HK-2 (cell line): ENCODE data around the gene FN3KRP.
"Not testable (repeated sequence)": the region's sequence is repeated elsewhere in the genome, so short reads cannot be mapped to it uniquely, and the experiment has no call there.

Source experiments
- DNase-seq: peaks from one replicate; pipeline ENCODE4 v3.0.0-alpha.2; 2018; ENCODE audit not compliant: unreplicated experiment

Gene FN3KRP

DNA sequence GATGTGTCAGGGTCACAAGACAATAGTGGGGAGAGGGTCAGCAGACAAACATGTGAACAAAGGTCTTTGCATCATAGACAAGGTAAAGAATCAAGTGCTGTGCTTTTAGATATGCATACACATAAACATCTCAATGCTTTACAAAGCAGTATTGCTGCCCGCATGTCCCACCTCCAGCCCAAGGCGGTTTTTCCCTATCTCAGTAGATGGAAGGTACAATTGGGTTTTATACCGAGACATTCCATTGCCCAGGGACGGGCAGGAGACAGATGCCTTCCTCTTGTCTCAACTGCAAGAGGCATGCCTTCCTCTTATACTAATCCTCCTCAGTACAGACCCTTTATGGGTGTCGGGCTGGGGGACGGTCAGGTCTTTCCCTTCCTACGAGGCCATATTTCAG, 28.2 kb downstream of the FN3KRP start:
- not testable (repeated sequence) for DNase-seq

DNA sequence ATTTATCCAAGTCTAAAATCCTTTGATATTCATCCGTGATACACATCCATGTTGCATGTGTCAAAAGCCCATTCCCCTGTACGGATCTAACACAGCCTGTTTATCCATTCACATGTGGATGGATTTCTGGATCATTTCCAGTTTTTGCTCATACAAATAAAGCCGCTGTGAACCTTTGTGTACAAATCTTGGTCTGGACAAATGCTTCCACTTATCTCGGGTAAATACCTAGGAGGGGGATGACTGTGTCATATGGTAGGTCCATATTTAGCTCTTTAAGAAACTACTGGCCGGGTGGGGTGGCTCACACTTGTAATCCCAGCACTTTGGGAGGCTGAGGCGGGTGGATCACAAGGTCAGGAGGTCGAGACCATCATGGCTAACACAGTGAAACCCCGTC, 29.0 kb downstream of the FN3KRP start:
- no peak for DNase-seq

DNA sequence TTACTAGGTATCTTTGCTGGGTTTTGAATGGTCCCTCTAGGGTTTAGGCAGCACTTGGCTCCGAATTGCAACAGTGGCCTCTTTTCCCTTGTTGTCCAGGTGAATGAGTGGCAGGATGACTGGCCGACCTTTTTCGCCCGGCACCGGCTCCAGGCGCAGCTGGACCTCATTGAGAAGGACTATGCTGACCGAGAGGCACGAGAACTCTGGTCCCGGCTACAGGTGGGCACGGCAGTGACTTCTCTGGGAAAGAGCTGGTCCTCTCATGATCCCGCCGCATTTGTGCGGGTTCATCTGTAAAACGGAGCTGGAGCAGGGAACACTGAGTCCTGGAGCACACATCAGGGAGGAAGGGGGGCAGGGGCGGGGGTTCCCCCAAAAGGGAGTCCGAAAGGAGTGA, 32.2 kb downstream of the FN3KRP start:
- DNase-seq: no peak

DNA sequence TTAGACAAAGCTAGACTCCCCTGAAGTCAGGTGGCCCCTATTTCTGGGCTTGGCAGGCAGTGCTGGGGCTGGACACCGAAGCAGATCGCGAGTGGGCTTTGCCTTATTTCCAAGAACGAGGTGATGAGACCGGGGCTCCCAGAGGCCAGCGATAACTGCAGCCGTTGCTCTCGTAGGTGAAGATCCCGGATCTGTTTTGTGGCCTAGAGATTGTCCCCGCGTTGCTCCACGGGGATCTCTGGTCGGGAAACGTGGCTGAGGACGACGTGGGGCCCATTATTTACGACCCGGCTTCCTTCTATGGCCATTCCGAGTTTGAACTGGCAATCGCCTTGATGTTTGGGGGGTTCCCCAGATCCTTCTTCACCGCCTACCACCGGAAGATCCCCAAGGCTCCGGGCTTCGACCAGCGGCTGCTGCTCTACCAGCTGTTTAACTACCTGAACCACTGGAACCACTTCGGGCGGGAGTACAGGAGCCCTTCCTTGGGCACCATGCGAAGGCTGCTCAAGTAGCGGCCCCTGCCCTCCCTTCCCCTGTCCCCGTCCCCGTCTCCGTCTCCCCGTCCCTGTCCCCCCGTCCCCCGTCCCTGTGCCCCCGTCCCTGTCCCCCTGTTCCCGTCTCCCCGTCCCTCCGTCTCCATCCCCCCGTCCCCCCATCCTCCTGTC, 33.9 kb downstream of the FN3KRP start:
- no peak for DNase-seq

DNA sequence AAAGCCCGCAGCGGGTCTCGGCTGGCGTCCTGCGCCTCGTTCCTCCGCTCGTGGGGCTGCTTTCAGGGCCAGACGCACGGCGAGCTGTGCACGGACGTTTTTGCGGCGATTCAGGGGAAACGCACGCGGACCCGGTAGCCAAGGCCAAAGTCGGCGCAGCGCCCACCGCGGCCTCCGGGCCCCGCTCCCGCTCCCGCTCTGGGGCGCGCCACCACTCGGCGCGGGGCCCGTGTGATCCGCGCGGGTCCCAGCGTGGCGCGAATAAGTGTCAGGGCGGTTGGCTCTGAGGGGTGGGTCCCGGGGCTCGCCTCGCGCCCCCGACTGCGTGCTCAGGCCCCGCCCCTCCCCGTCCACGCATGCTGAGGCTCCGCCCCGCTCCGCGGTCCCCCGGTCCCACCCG, 34.7 kb downstream of the FN3KRP start:
- DNase-seq: no peak

DNA sequence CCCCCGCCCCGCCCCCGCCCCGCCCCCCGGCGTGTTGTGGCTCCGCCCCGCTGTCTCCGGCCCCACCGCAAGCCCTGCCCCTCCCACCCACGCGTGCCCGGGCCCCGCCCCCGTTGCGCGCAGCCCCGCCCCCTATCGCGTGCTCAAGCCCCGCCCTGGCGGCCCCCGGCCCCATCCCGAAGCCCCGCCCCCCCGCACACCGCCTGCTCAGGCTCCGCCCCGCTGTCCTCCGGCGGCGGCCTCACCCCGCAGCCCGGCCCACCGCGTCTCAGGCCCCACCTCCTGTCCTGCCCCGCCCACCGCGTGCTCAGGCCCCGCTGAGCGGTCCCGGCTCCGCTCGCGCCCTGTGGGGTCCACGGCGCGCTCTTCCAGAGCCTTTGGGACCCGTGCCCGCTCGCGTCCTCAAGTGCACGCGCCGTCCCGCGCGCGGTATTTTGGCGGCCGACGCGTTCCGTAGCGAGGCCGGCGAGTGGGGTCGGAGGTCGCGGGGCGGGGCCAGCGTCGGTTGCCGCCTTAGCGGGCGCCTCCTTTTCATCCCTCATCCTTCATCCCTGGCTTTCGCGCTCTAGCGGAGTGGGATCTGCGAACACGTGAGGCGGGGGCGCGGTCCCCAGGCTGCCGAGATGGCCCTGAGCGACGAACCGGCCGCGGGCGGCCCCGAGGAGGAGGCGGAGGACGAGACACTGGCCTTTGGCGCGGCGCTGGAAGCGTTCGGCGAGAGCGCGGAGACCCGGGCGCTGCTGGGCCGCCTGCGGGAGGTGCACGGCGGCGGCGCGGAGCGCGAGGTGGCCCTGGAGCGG, 35.3 kb downstream of the FN3KRP start, which contains the start of gene TBCD:
TSS of gene TBCD (plus strand) at position 495 of the 800 bp plus-strand sequence. CDS start at position 624, 129 bp downstream.
- DNase-seq: peak; percentile 87

DNA sequence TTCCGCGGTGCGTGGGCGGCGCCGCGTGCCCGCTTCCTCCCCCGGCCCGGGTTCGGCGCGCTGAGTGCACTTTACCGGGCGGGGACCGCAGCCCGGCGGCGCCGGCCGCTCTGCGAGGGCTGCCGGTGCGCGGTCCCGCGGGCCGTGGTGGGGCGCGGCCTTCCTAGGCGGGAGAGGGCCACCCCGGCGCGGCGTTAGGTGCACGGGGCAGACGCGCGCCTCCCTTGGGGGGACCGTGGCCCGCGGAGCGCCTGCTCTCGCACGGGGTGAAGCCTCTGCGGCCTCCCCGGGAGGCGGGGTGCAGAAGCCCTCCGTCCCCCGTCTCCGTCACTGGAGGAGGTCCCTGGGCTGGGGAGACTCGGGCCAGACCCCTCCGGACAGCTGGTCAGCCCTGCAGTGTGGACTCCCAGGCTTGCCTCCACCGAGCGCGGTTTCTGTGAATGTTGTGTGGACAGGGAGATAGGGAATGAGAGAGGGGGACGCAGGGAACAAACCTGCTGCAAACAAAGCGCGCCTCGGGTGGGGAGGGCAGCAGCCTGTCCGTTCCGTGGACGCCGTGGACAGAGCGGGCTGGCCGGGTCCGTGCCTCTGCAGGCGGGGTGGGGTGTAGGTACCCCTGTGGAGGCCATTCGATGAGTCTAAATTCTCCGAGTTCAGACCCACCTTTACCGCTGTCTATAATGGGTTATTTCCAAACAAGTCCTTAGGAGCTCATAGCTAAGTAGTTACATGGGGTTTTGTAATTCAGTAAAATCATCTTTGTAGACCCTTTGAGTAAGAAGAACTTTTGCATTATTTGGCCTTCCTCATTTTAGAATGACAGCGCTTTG, 36.1 kb downstream of the FN3KRP start:
- DNase-seq: peak; percentile 48

DNA sequence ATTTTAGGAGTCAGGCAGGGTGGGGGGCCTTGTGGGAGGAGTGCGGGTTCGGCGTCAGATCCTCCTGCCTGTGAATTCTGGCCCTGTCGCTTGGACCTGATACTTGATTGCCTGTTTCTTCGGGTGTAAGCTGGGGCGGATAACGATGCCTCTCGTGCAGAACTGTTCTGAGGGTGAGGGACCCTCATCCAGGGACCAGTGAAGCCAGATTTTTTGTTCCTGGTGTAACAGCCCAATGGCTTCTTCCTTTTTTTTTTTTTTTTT, 36.6 kb downstream of the FN3KRP start:
- DNase-seq: no peak

DNA sequence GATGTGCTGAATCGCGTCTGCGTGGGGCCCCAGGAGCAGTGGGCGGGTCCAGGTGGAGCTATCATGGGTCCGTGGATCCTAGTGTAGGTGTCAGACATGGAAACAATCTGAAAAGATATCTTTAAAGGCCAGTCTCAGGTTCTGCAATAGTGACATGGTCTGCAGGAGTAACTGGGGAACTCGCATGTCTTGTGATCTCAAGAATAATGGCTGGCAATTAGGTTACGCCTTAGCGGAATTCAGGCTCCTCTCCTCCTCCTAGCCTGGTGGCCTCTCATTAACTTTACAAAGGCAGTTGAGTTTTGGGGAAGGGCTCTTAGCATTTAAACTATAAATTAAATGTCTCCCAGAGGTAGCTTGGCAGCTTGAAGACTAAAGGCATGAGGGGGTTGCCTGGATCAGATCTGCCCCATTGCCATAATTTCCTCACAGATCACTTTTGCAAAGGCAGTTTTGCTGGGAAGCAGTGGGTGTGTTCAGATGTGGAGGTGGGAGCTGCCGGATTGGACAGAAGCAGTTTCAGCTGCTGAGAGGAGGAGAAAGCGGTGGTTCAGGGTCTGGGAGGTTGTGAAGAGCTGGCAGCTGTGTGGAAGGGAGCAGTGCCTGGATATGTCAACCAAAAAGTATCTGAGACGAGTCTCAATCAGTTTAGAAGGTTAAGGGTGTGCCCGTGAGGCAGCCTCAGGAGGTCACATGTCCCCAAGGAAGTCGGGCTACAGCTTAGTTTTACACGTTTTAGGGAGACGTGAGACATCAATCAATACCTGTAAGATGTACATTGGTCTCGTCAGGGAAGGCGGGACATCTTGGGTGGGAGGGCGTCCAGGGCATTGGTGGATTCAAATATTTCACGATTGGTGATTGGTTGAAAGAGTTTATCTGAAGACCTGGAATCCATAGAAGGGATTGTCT, 38.0 kb downstream of the FN3KRP start:
- no peak for DNase-seq

DNA sequence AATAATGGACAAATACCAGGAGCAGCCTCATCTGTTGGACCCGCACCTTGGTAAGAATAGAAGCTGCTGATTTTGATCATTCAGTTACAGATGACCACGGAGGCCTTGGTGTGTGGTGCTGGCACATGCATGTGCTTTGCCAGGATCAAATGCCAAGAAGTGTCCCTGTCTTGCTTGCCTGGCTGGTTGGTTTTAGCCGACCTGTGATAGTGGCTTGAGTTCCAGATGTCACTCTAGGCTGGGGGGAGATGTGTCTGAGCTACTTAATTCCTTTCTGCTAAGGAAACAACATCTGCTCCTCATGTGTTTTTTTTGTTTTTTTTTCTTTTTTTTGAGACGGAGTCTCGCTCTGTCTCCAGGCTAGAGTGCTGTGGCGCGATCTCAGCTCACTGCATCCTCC, 39.7 kb downstream of the FN3KRP start:
- DNase-seq: no peak

DNA sequence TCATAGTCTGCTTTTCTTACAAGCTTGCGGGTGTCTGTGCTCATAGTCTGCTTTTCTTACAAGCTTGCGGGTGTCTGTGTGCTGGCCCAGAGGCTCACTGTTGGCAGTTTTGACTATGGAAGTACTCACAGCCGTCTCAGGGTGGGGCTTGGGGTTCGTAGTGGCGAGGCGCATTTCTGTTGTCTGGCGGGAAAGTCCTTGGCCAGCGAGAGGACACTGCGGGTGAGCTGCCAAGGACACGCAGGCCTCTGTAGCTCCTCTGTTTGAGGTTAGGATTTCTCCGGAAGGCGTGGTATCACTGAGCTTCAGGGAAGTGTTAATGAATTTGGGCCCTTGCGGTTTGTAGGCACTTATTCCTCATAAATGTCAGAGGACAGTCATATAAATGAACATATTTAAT, 48.9 kb downstream of the FN3KRP start:
- DNase-seq: no peak

DNA sequence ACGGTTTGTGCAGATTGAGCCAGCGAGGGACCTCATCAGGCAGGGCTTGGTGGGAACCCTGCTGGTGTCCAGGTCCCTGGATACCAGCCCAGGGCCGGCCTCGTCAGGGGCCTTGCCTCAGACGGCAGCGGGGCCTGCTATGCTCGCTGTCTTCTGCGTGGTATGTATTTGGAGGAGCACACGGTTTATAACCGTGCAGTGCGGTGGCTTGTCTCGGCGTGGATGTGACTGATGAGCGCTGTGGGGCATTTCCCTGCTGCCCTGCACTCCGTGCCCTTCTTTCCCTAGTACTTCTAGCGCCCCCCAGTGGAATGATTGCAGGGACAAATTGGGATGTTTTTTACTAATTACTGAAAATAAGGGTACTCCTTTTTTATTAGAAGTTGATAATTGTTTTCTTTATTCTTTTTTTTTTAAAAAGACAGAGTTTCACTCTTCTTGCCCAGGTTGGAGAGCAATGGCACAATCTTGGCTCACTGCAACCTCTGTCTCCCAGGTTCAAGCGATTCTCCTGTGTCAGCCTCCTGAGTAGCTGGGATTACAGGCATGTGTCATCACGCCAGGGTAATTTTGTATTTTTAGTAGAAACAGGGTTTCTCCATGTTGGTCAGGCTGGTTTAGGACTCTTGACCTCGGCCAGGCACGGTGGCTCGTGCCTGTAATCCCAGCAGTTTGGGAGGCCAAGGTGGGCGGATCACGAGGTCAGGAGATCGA, 50.7 kb downstream of the FN3KRP start:
- no peak for DNase-seq

DNA sequence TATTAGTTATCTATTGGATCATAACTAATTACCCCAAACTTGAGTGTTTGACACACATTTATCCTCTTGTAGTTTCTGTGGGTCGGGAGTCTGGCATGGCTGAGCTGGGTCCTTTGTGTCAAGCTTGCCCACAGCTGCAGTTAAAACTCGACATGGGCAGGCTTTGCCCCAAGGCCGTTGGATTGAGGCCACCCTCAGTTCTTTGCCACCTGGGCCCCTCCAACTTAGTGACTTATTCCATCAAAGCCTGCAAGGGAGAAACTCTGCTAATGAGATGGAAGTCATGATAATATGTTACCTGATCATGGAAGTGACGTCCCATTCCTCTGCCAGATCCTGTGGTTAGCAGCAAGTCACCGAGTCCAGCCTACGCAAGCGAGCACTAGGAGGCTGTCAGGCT, 52.5 kb downstream of the FN3KRP start:
- no peak for DNase-seq

DNA sequence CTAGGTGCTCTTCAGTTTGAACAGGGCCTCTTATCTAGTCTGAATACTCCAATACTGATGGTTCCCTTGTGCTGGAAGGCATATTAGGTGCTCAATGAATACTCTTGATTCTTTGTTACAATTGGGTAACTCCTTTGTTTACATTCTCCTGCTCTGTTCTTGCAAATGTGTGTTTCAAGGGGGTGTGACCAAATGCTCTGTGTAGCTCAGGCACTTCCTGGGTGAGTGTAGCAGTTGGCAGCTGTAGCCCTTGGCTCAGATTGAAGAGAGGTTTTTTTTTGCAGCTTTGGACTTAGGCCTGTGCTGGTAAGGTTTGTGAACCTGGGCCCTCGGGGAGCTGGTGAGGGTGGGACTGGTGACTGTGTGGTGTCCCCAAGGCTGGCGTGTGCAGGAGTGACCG, 55.5 kb downstream of the FN3KRP start:
- no peak for DNase-seq

DNA sequence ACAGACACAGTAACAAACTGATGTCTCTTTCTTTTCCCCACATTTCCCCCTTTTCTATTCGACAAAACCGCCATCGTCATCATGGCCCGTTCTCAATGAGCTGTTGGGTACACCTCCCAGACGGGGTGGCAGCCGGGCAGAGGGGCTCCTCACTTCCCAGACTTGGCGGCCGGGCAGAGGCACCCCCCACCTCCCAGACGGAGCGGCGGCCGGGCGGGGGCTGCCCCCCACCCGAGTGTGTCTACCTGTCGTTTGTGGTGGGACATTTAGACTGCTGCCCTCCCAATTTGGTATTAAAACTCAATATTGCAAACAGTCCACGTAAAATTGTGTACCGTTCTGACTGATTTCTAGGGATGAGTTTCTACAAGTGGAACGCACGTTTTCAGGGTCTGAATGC, 58.0 kb downstream of the FN3KRP start:
- DNase-seq: not testable (repeated sequence)

DNA sequence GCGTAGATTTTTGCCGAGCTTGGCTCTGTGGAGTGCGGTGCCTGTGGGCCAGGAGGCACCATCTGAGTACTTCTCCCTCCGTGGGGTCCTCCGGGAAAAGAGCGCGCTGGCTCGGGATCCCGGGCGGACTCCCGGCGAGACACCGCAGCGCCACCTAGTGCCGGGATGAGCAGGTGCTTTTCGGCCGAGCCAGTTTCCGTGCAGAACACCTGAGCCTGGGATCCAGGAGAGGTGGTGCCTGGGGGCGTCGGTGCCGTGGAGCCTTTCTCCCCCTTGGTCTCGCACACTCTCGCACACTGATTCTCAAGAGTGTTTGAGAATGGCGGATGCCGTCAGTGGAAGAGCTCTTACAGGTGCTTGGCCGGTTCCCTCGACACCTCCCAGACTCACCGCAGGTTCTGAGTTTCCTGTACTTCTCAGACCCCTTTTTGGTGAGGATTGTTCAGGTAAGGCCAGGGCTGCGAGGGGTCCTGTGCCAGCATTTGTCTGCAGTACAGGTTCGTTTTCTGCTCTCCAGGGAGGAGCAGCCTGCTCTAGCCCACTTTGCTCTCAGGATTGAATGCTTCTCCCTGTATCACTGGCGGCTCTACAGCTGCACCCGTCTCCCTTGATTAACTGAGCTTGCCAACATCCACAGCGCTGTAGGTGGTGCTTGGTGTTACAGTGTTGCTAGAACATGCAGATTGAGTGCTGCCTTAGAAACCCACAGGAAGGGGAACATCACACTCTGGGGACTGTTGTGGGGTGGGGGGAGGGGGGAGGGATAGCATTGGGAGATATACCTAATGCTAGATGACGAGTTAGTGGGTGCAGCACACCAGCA, 58.7 kb downstream of the FN3KRP start:
- DNase-seq: peak; percentile 33

DNA sequence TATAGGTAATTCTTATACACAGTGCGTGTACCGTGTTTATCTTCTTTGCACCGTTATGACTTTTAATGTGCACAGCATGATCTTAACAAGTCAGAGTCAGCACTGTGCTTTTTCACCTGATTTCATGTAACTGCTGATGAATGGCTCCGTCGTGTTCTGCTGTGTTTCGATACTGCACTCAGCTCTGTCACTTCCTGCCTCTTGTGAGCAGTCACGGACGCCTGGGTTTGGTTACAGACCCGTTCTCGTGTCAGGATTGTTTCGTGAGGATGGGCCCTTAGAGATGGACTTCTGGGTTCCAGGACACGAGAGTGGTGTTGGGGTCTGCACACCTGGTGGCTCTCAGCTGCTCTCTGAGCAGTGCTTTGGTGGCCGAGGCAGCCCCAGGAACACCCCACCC, 59.9 kb downstream of the FN3KRP start:
- DNase-seq: no peak
